Liver (tissue), 9 donors: Measurements from ENCODE around the gene PTP4A1. TPM values are rescaled to one million over a fixed set of nuclear protein-coding genes. Genes with fewer than 3 reads are reported as not detected.

Experiments used
- DNase-seq: peaks from one replicate; pipeline ENCODE4 v3.0.0-alpha.2; 2017; ENCODE audit warnings: low spot score
- H3K27ac ChIP-seq, 2 donors: one replicate each; pipeline ENCODE4 v1.7.0; 2013; ENCODE audit warnings: inconsistent platforms in 2 of 2, low read length in 2 of 2, control low read depth in 1 of 2, low read depth in 1 of 2, mild to moderate bottlenecking in 1 of 2
- H3K27me3 ChIP-seq, 4 donors: one replicate each; pipeline versions ENCODE4 v1.6.1 to v1.7.0; 2013; ENCODE audit warnings: low read length in 3 of 4, inconsistent platforms in 1 of 4, mild to moderate bottlenecking in 1 of 4, moderate library complexity in 1 of 4; ENCODE audit not compliant: control insufficient read depth in 4 of 4, insufficient read depth in 4 of 4
- H3K36me3 ChIP-seq, 4 donors: one replicate each; pipeline versions ENCODE4 v1.6.1 to v1.7.0; 2013; ENCODE audit warnings: low read length in 3 of 4, mild to moderate bottlenecking in 3 of 4, low read depth in 1 of 4, moderate library complexity in 1 of 4; ENCODE audit not compliant: control insufficient read depth in 4 of 4, insufficient read depth in 3 of 4
- H3K4me1 ChIP-seq, 4 donors: one replicate each; pipeline versions ENCODE4 v1.6.1 to v1.7.0; 2013; ENCODE audit warnings: low read length in 3 of 4, mild to moderate bottlenecking in 3 of 4, moderate library complexity in 1 of 4; ENCODE audit not compliant: control insufficient read depth in 4 of 4, insufficient read depth in 4 of 4
- H3K4me3 ChIP-seq, 3 donors: one replicate each; pipeline versions ENCODE4 v1.6.1 to v1.7.0; 2013; ENCODE audit warnings: low read length in 3 of 3, control low read depth in 1 of 3, low read depth in 1 of 3, mild to moderate bottlenecking in 1 of 3
- H3K9ac ChIP-seq, 2 donors: one replicate each; pipeline ENCODE4 v1.7.0; 2013; ENCODE audit warnings: low read length in 2 of 2, mild to moderate bottlenecking in 2 of 2, moderate library complexity in 2 of 2, control low read depth in 1 of 2, low read depth in 1 of 2
- H3K9me3 ChIP-seq, 4 donors: one replicate each; pipeline versions ENCODE4 v1.6.1 to v1.7.0; 2013; ENCODE audit warnings: low read length in 3 of 4; ENCODE audit not compliant: control insufficient read depth in 4 of 4
- CTCF ChIP-seq: fragments of 150-350 bp; IDR thresholded peaks from 2 replicates; pipeline ENCODE4 v1.5.1; 2017; ENCODE audit warnings: improper control_type of control experiment, low read depth, low read length; ENCODE audit not compliant: missing input control
- EGR1 ChIP-seq, 2 donors: IDR thresholded peaks; 2 replicates each; pipeline ENCODE4 v1.6.1; 2016 to 2018; ENCODE audit warnings: antibody characterized with exemption in 2 of 2, low read depth in 2 of 2
- FOXA1 ChIP-seq: IDR thresholded peaks from 2 replicates; pipeline ENCODE4 v1.6.1; 2016; ENCODE audit warnings: antibody characterized with exemption
- GABPA ChIP-seq, 2 donors: IDR thresholded peaks in 1 of 2; conservative IDR thresholded peaks in 1 of 2; 2 replicates each; pipeline ENCODE4 v1.6.1; 2016; ENCODE audit warnings: antibody characterized with exemption in 2 of 2, mild to moderate bottlenecking in 1 of 2, moderate library complexity in 1 of 2
- HNF4A ChIP-seq, 2 donors: conservative IDR thresholded peaks; 2 replicates each; pipeline ENCODE4 v1.6.1; 2016; ENCODE audit warnings: antibody characterized with exemption in 2 of 2, mild to moderate bottlenecking in 2 of 2
- HNF4G ChIP-seq: IDR thresholded peaks from 2 replicates; pipeline ENCODE4 v1.6.1; 2016; ENCODE audit warnings: antibody characterized with exemption
- JUND ChIP-seq, 2 donors: IDR thresholded peaks; 2 replicates each; pipeline ENCODE4 v1.6.1; 2016; ENCODE audit warnings: antibody characterized with exemption in 2 of 2
- NR2F2 ChIP-seq: IDR thresholded peaks from 2 replicates; pipeline ENCODE4 v1.6.1; 2016; ENCODE audit warnings: antibody characterized with exemption
- RXRA ChIP-seq, 2 donors: IDR thresholded peaks; 2 replicates each; pipeline ENCODE4 v1.6.1; 2017 to 2018; ENCODE audit warnings: antibody characterized with exemption in 2 of 2, mild to moderate bottlenecking in 1 of 2
- SP1 ChIP-seq: IDR thresholded peaks from 2 replicates; pipeline ENCODE4 v1.6.1; 2018; ENCODE audit warnings: antibody characterized with exemption, mild to moderate bottlenecking
- TAF1 ChIP-seq: conservative IDR thresholded peaks from 2 replicates; pipeline ENCODE4 v1.6.1; 2016; ENCODE audit warnings: antibody characterized with exemption, mild to moderate bottlenecking
- YY1 ChIP-seq: IDR thresholded peaks from 2 replicates; pipeline ENCODE4 v1.6.1; 2016; ENCODE audit warnings: antibody characterized with exemption, mild to moderate bottlenecking
- ZBTB33 ChIP-seq: IDR thresholded peaks from 2 replicates; pipeline ENCODE4 v1.6.1; 2016; ENCODE audit warnings: antibody characterized with exemption
- WGBS: extraction: QIAGEN DNeasy Blood & Tissue Kit; methylation state at CpG from one replicate; pipeline ENCODE4 v1.1.7; 2013; 5-methylcytosine and 5-hydroxymethylcytosine counted together
- polyA plus RNA-seq, 2 donors: library from polyadenylated mRNA; stranded (reverse) in 1 of 2; unstranded in 1 of 2; fragments of 200-250 nt in 1 of 2; fragments of >200 nt in 1 of 2; fragmentation: Nextera tagmentation in 1 of 2; extraction: Ambion mirVana in 1 of 2; gene quantifications; one replicate each; pipeline versions ENCODE4 v1.2.1 to v1.2.3, GENCODE V29; 2013 to 2015
- total RNA-seq, 2 donors: library from RNA; depleted of rRNA; stranded (reverse); fragments of >200 nt; gene quantifications; one replicate each; pipeline ENCODE4 v1.2.3, GENCODE V29; 2014
- TF ChIP-seq, protein P1 (sequence below): IDR thresholded peaks from 2 replicates; pipeline ENCODE4 v1.6.1; 2016; ENCODE audit warnings: antibody characterized with exemption
- TF ChIP-seq, protein P2 (sequence below): IDR thresholded peaks from 2 replicates; pipeline ENCODE4 v1.6.1; 2016; ENCODE audit warnings: antibody characterized with exemption, mild to moderate bottlenecking
- donor health status: healthy.
- donor health status: healthy.
- donor health status: healthy.
- donor health status: healthy.
- donor health status: healthy.

Gene PTP4A1
- total and polyA plus RNA-seq, 4 donors: 34.3 to 237 (median 152) TPM

DNA sequence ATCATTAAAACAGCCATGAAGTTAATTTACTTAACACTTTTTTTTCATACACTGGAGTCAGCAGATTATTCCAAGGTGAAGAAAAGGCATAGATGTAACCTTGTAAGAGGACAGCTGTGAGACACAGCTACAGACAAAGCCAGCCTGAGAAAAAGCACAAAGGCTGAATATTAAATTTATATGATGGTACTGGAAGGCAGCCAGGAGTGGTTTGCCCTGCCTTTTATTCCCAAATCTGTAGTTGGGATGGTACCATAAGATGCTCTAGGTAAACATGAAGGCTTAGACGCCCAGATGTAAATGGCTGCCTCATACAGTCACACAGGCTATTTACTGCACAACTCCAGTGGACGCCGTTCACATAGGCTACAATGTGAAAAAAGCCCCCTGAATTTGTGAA lies 42.1 kb upstream of the PTP4A1 start:
- Histone ChIP-seq H3K9ac (no peak overlapping the region), H3K27me3 (no peaks in the 10 kb centered on the region), H3K4me1 (peaks cover 3 to 8% (median 6%) of the 10 kb centered on the region in 4 donors), H3K9me3 (no peaks in the 10 kb centered on the region), H3K4me3 (no peak overlapping the region), H3K36me3 (peaks cover 0 to 2% (median under 1%) of the 10 kb centered on the region in 4 donors), H3K27ac (peak overlapping the region; percentile 31 to 52)
- 95% methylated on average over 3 of the region's 3 CpGs for WGBS
- no peak for DNase-seq
- TF ChIP-seq GABPA (IDR thresholded peaks at IDR 0.05 in 1 of 2, conservative IDR thresholded peaks at IDR 0.05 in 1 of 2): no peak
- TF ChIP-seq FOXA1: no peak
- TF ChIP-seq CTCF: no peak
- TF ChIP-seq YY1: no peak
- no peak for TF ChIP-seq JUND (IDR thresholded peaks at IDR 0.05)
- TF ChIP-seq HNF4G: no peak
- TF ChIP-seq, protein P1, sequence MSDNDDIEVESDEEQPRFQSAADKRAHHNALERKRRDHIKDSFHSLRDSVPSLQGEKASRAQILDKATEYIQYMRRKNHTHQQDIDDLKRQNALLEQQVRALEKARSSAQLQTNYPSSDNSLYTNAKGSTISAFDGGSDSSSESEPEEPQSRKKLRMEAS: no peak
- no peak for TF ChIP-seq HNF4A (conservative IDR thresholded peaks at IDR 0.05)
- no peak for TF ChIP-seq SP1
- no peak for TF ChIP-seq RXRA (IDR thresholded peaks at IDR 0.05)
- no peak for TF ChIP-seq EGR1 (IDR thresholded peaks at IDR 0.05; ENCODE audit: low read depth in 2 of 2)
- TF ChIP-seq, protein P2, sequence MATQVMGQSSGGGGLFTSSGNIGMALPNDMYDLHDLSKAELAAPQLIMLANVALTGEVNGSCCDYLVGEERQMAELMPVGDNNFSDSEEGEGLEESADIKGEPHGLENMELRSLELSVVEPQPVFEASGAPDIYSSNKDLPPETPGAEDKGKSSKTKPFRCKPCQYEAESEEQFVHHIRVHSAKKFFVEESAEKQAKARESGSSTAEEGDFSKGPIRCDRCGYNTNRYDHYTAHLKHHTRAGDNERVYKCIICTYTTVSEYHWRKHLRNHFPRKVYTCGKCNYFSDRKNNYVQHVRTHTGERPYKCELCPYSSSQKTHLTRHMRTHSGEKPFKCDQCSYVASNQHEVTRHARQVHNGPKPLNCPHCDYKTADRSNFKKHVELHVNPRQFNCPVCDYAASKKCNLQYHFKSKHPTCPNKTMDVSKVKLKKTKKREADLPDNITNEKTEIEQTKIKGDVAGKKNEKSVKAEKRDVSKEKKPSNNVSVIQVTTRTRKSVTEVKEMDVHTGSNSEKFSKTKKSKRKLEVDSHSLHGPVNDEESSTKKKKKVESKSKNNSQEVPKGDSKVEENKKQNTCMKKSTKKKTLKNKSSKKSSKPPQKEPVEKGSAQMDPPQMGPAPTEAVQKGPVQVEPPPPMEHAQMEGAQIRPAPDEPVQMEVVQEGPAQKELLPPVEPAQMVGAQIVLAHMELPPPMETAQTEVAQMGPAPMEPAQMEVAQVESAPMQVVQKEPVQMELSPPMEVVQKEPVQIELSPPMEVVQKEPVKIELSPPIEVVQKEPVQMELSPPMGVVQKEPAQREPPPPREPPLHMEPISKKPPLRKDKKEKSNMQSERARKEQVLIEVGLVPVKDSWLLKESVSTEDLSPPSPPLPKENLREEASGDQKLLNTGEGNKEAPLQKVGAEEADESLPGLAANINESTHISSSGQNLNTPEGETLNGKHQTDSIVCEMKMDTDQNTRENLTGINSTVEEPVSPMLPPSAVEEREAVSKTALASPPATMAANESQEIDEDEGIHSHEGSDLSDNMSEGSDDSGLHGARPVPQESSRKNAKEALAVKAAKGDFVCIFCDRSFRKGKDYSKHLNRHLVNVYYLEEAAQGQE: no peak
- no peak for TF ChIP-seq TAF1
- no peak for TF ChIP-seq NR2F2

DNA sequence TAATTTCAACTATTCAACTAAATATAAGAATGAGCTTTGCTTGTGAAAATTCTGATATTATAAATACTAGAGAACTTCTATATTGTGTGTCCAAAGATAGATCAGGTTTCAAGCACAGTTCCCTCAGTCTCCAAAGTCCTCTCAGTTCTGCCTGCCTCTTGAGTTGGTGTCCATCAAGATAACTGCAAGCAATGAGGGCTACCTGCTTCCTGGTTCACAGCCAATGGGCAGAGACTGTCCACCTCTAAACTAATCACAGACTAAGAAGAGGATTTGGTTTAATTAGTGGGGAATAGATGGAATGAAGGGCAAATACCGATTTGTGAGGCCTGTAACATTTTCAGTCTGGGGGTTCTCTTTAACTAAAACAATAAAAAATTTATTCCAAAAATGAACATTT lies 41.3 kb upstream of the PTP4A1 start:
- WGBS: 96% methylated on average over 1 of the region's 1 CpG
- Histone ChIP-seq H3K4me3 (no peak overlapping the region), H3K27me3 (no peaks in the 10 kb centered on the region), H3K4me1 (peaks cover 3 to 12% (median 8%) of the 10 kb centered on the region in 4 donors), H3K36me3 (peaks cover 0 to 4% (median 1%) of the 10 kb centered on the region in 4 donors), H3K27ac (no peak overlapping the region), H3K9ac (no peak overlapping the region), H3K9me3 (no peaks in the 10 kb centered on the region)
- DNase-seq: no peak
- TF ChIP-seq YY1 (peak; percentile 19), ZBTB33 (no peak)
